Limb (tissue), 2 donors: ENCODE data around the gene KIF21A.
"Not testable (repeated sequence)": the region's sequence is repeated elsewhere in the genome, so short reads cannot be mapped to it uniquely, and the experiment has no call there.

Source experiments
- DNase-seq, 2 donors: peaks; one replicate each; pipeline ENCODE4 v3.0.0-alpha.2; 2016; ENCODE audit errors: extremely low spot score in 2 of 2

Gene KIF21A

GRCh38 chr12:39351153-39351552, 91.8 kb downstream of the KIF21A start:
- no peak for DNase-seq

- DNase-seq = no peak
These were observed 93.8 kb downstream of the KIF21A start for GRCh38 chr12:39348941-39349626.

GRCh38 chr12:39348523-39348922, 94.4 kb downstream of the KIF21A start:
- DNase-seq = no peak

- DNase-seq = no peak
These were observed 98.0 kb downstream of the KIF21A start for GRCh38 chr12:39344926-39345325.

- DNase-seq = no peak
These were observed 99.3 kb downstream of the KIF21A start for GRCh38 chr12:39343665-39344064.

GRCh38 chr12:39341761-39342160, 101.2 kb downstream of the KIF21A start:
- DNase-seq = no peak

- DNase-seq = no peak
These were observed 101.7 kb downstream of the KIF21A start for GRCh38 chr12:39341179-39341578.

GRCh38 chr12:39332661-39333175, 110.2 kb downstream of the KIF21A start:
- DNase-seq = no peak

GRCh38 chr12:39331539-39332261, 111.2 kb downstream of the KIF21A start:
- DNase-seq = no peak

- DNase-seq = no peak
These were observed 113.0 kb downstream of the KIF21A start for GRCh38 chr12:39329876-39330275.

- DNase-seq = no peak
These were observed 113.9 kb downstream of the KIF21A start for GRCh38 chr12:39329018-39329417.

- no peak for DNase-seq
These were observed 115.0 kb downstream of the KIF21A start for GRCh38 chr12:39327965-39328364.

- no peak for DNase-seq
These were observed 115.4 kb downstream of the KIF21A start for GRCh38 chr12:39327510-39327909.

- DNase-seq = no peak
These were observed 123.7 kb downstream of the KIF21A start for GRCh38 chr12:39319180-39319579.

- DNase-seq = no peak
These were observed 128.4 kb downstream of the KIF21A start for GRCh38 chr12:39314547-39314946.

GRCh38 chr12:39309516-39309915, 133.4 kb downstream of the KIF21A start:
- no peak for DNase-seq

- no peak for DNase-seq
These were observed 141.5 kb downstream of the KIF21A start for GRCh38 chr12:39301422-39301821.

- DNase-seq = no peak
These were observed 142.1 kb downstream of the KIF21A start for GRCh38 chr12:39300799-39301198.

GRCh38 chr12:39297891-39298290, 145.0 kb downstream of the KIF21A start:
- DNase-seq = no peak

- DNase-seq = no peak
These were observed 146.4 kb downstream of the KIF21A start for GRCh38 chr12:39296496-39296895.

- not testable (repeated sequence) for DNase-seq
These were observed 147.3 kb downstream of the KIF21A start for GRCh38 chr12:39295593-39295992.

- DNase-seq = no peak
These were observed 148.2 kb downstream of the KIF21A start for GRCh38 chr12:39294715-39295114.

- no peak for DNase-seq
These were observed 150.7 kb downstream of the KIF21A start for GRCh38 chr12:39292125-39292630.
